ENCODE results near the gene PPP3CA.

Gene PPP3CA

DNA sequence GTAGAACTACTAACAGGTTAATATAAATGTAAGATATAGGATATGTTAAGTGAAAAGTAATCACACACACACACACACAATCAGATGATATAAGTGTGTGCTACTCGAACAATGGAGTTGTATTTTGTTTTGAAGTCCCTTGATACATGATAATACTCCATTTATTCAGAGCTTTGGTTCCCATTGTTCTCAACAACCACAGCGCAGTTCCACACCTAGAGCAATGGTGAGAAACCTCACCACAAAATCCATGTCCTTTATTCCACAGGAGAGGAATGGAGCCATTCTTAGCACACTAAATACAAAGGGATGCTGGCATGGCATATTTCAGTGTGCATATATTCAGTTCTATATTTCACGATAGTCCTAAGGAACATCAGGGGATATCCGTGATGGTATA lies 139.2 kb downstream of the PPP3CA start:
- POLR2A ChIA-PET, result no interaction called here
- CTCF ChIA-PET, result no interaction called here
- TF ChIP-seq ELF4 (IDR thresholded peaks at IDR 0.05) (no peak), CTBP1 (IDR thresholded peaks at IDR 0.05; ENCODE audit: borderline replicate concordance) (no peak), L3MBTL2 (conservative IDR thresholded peaks at IDR 0.05) (no peak), HDGF (IDR thresholded peaks at IDR 0.05; ENCODE audit: borderline replicate concordance) (no peak), LEF1 (IDR thresholded peaks at IDR 0.05; ENCODE audit: borderline replicate concordance) (no peak), BHLHE40 (IDR thresholded peaks at IDR 0.05; ENCODE audit: borderline replicate concordance) (no peak), FOXM1 (IDR thresholded peaks at IDR 0.05; ENCODE audit: borderline replicate concordance) (no peak), SUZ12 (IDR thresholded peaks at IDR 0.05) (no peak), FOXA1 (IDR thresholded peaks at IDR 0.05) (no peak), ARNT (IDR thresholded peaks at IDR 0.05) (no peak), TARDBP (IDR thresholded peaks at IDR 0.05) (no peak)
- TF ChIP-seq, protein P1, sequence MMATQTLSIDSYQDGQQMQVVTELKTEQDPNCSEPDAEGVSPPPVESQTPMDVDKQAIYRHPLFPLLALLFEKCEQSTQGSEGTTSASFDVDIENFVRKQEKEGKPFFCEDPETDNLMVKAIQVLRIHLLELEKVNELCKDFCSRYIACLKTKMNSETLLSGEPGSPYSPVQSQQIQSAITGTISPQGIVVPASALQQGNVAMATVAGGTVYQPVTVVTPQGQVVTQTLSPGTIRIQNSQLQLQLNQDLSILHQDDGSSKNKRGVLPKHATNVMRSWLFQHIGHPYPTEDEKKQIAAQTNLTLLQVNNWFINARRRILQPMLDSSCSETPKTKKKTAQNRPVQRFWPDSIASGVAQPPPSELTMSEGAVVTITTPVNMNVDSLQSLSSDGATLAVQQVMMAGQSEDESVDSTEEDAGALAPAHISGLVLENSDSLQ (IDR thresholded peaks at IDR 0.05), result no peak
- no peak for DNase-seq (ENCODE audit: extremely low spot score)

DNA sequence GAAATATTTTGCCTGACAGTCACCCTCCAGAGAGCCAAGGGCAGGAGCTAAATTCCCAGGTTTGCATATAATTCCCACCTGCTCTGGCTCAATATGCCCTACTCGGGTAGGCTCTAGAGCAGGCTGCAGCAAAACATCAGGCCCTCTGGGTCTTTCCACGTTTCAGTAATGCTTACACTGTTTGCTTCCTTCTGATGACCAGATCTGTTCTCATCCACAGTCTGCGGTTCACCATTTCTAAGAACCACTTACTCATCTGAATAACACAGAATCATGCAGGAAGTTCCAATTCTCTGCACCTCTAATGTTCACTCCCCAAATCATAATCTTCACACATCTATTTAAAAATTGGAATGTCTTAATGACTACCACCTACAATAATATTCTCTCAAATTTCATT lies 141.4 kb downstream of the PPP3CA start:
- DNase-seq (ENCODE audit: extremely low spot score), result no peak
- TF ChIP-seq NFRKB (IDR thresholded peaks at IDR 0.05), result no peak
- TF ChIP-seq ZNF384 (IDR thresholded peaks at IDR 0.05), result no peak
- no peak for TF ChIP-seq FOXM1 (IDR thresholded peaks at IDR 0.05; ENCODE audit: borderline replicate concordance)
- no peak for TF ChIP-seq SP1 (IDR thresholded peaks at IDR 0.05)
- no peak for TF ChIP-seq SUZ12 (IDR thresholded peaks at IDR 0.05)
- TF ChIP-seq CTBP1 (IDR thresholded peaks at IDR 0.05; ENCODE audit: borderline replicate concordance), result no peak
- no peak for TF ChIP-seq ARNT (IDR thresholded peaks at IDR 0.05)
- no peak for TF ChIP-seq FOXA1 (IDR thresholded peaks at IDR 0.05)
- no peak for TF ChIP-seq L3MBTL2 (conservative IDR thresholded peaks at IDR 0.05)
- no peak for TF ChIP-seq HDGF (IDR thresholded peaks at IDR 0.05; ENCODE audit: borderline replicate concordance)
- TF ChIP-seq FOXK2 (IDR thresholded peaks at IDR 0.05), result no peak
- TF ChIP-seq, protein P1 (IDR thresholded peaks at IDR 0.05), result no peak
- no peak for TF ChIP-seq LEF1 (IDR thresholded peaks at IDR 0.05; ENCODE audit: borderline replicate concordance)
- TF ChIP-seq ELF4 (IDR thresholded peaks at IDR 0.05), result no peak
- no peak for TF ChIP-seq BHLHE40 (IDR thresholded peaks at IDR 0.05; ENCODE audit: borderline replicate concordance)
- POLR2A ChIA-PET, result no interaction called here
- CTCF ChIA-PET, result no interaction called here

DNA sequence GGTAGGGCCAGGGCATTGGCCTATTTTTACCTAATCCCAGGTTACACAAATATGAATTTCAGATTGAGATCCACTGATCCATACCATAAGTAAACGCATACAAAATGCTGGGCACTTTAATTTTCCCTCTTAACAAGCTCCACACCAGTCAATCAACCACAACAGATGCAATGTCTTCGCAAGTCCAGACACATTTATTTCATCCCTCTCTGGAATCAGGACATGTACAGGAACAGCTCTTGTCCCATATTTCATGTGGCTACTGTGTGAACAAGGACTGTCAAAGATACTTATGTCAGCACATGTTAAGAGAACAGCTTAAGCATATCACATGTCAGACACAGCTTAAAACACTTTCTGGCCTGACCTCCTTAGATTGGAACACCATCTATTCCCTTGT lies 145.9 kb downstream of the PPP3CA start:
- ChIA-PET CTCF (no interaction called here), POLR2A (no interaction called here)
- no peak for TF ChIP-seq NFRKB (IDR thresholded peaks at IDR 0.05)
- no peak for TF ChIP-seq TARDBP (IDR thresholded peaks at IDR 0.05)
- TF ChIP-seq CTBP1 (IDR thresholded peaks at IDR 0.05; ENCODE audit: borderline replicate concordance), result no peak
- TF ChIP-seq SP1 (IDR thresholded peaks at IDR 0.05), result no peak
- TF ChIP-seq FOXM1 (IDR thresholded peaks at IDR 0.05; ENCODE audit: borderline replicate concordance), result no peak
- no peak for TF ChIP-seq FOXA1 (IDR thresholded peaks at IDR 0.05)
- no peak for TF ChIP-seq HDGF (IDR thresholded peaks at IDR 0.05; ENCODE audit: borderline replicate concordance)
- TF ChIP-seq, protein P1 (IDR thresholded peaks at IDR 0.05), result peak; percentile 27; the same call in 1 of the 2 replicates
- TF ChIP-seq ARNT (IDR thresholded peaks at IDR 0.05), result no peak
- DNase-seq (ENCODE audit: extremely low spot score), result no peak

DNA sequence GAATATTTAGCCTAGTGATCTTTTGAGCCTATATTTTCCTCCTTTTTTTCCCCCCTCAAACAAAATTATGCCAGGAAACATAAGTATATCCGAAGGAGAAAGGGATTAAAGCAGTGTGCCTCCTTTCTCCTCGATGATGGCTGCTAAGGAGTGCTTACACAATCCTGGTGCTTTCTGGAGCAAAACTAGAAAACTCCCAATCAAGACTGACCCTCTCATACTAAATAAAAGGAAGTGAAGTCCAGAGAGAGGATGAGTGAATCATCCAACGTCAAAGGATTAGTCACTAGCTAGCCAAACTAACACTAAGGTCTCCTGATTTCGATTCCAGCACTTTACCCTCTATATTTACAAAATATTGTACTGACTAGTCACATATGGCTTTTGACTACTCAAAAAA lies 146.8 kb downstream of the PPP3CA start:
- POLR2A ChIA-PET, result no interaction called here
- DNase-seq (ENCODE audit: extremely low spot score), result no peak
- TF ChIP-seq BHLHE40 (IDR thresholded peaks at IDR 0.05; ENCODE audit: borderline replicate concordance) (no peak), HDGF (IDR thresholded peaks at IDR 0.05; ENCODE audit: borderline replicate concordance) (no peak), CTBP1 (IDR thresholded peaks at IDR 0.05; ENCODE audit: borderline replicate concordance) (no peak), ZNF384 (IDR thresholded peaks at IDR 0.05) (no peak), SP1 (IDR thresholded peaks at IDR 0.05) (no peak)
- TF ChIP-seq, protein P1 (IDR thresholded peaks at IDR 0.05), result no peak
- CTCF ChIA-PET, result interaction anchor here (0.8 kb wide), 1 partner anchor 9 kb away, joined by 3 read pairs; no protein-coding TSS in a partner anchor

DNA sequence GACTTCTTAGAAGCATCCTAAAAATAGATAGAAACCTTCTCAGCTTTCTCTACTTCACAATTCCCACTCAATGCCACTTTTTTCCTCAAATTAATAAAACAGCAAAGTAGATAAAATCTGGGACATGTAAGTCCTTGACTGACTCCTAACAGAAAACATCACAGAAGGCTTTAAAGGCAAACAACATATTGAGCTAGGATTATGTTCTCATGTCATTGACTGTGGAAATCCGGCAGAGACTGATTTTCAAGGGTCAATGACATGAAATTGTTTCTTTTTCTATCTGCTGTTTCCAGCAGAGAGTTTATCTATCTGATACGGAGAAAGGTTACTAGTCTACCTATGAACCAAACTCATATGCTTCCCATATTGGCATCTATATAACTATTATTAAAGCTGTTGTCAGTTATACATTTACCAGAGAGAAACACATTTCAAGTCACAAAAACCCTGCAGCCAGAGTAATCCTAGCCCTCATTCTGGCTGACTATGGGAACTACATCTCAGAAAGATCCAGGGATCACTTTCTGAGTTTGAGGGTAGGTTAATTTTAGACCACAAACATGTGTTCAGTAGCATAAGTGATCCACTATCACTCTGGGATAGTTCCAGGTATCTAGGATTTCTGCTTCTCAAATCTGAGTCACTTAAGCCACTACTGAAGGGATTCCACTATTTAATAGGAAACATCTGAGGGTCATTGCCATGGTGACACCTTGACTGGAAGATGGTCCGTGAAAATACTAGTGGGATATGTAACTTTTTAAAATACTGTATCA lies 147.6 kb downstream of the PPP3CA start:
- DNase-seq (ENCODE audit: extremely low spot score), result no peak
- ChIA-PET CTCF (no interaction called here), POLR2A (no interaction called here)
- no peak for TF ChIP-seq HDGF (IDR thresholded peaks at IDR 0.05; ENCODE audit: borderline replicate concordance)
- TF ChIP-seq CTBP1 (IDR thresholded peaks at IDR 0.05; ENCODE audit: borderline replicate concordance), result no peak
- TF ChIP-seq ELF4 (IDR thresholded peaks at IDR 0.05), result no peak
- no peak for TF ChIP-seq FOXK2 (IDR thresholded peaks at IDR 0.05)

All from HEK293T (cell line).